Stomach (tissue), 4 donors: ENCODE measurements around the gene TMEM169.

Experiments used
- CTCF ChIP-seq, 7 experiments: fragments of 450-650 bp in 4 of 7; fragments of 200-600 bp in 3 of 7; sonication (generic) in 3 of 7; IDR thresholded peaks; one replicate each; pipeline ENCODE4 v1.5.1; 2016 to 2019; ENCODE audit warnings: antibody characterized with exemption in 7 of 7, control low read depth in 2 of 7, mild to moderate bottlenecking in 1 of 7
- EP300 ChIP-seq: sonication (generic); formaldehyde crosslinking; IDR thresholded peaks from one replicate; pipeline ENCODE4 v1.6.1; 2017; ENCODE audit warnings: antibody characterized with exemption
- POLR2A ChIP-seq, 4 donors: fragments of 450-650 bp; IDR thresholded peaks; one replicate each; pipeline ENCODE4 v1.6.1; 2016; ENCODE audit warnings: antibody characterized with exemption in 4 of 4, control low read depth in 2 of 4, mild to moderate bottlenecking in 1 of 4, moderate library complexity in 1 of 4
- POLR2AphosphoS5 ChIP-seq, 3 donors: sonication (generic); formaldehyde crosslinking; IDR thresholded peaks; one replicate each; pipeline ENCODE4 v1.6.1; 2016; ENCODE audit warnings: antibody characterized with exemption in 3 of 3

GRCh38 chr2:216114714-216115531 is 33.2 kb downstream of the TMEM169 start:
- peak in 5 of 7 experiments; percentile 61 to 99 (median 81) for TF ChIP-seq CTCF (IDR thresholded peaks at IDR 0.05)
- TF ChIP-seq POLR2AphosphoS5 (IDR thresholded peaks at IDR 0.05) = peak; percentile 42 to 88 (median 76)
- TF ChIP-seq EP300 = no peak
- TF ChIP-seq POLR2A (IDR thresholded peaks at IDR 0.05) = no peak
